ENCODE data around the gene PCDHGA4.

DNA sequence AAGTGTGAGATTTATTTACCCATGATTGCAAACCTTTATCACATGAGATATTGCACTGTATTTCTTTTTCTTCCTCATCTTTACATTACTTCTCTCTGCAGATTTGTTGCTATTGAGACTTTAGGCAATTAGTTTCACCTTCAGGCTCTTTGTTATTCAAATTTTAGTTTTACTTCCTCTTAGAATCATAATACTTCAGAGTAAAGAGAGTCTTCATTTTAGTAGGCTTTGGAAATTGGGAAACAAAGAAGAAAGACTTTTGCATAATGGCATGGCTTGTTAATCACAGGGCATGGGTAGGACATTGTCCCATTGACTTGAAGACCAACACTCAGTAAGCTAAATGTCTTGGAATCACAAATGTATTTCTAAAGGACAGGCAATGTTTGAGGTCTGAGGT, 7.9 kb downstream of the PCDHGA4 start:
- no peak for TF ChIP-seq POLR2A (IDR thresholded peaks at IDR 0.05)
- TF ChIP-seq, protein P1, sequence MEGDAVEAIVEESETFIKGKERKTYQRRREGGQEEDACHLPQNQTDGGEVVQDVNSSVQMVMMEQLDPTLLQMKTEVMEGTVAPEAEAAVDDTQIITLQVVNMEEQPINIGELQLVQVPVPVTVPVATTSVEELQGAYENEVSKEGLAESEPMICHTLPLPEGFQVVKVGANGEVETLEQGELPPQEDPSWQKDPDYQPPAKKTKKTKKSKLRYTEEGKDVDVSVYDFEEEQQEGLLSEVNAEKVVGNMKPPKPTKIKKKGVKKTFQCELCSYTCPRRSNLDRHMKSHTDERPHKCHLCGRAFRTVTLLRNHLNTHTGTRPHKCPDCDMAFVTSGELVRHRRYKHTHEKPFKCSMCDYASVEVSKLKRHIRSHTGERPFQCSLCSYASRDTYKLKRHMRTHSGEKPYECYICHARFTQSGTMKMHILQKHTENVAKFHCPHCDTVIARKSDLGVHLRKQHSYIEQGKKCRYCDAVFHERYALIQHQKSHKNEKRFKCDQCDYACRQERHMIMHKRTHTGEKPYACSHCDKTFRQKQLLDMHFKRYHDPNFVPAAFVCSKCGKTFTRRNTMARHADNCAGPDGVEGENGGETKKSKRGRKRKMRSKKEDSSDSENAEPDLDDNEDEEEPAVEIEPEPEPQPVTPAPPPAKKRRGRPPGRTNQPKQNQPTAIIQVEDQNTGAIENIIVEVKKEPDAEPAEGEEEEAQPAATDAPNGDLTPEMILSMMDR (IDR thresholded peaks at IDR 0.05), result no peak
